Measurements from ENCODE around the gene KIAA0232. TPM values are rescaled to one million over a fixed set of nuclear protein-coding genes. Genes with fewer than 3 reads are reported as not detected.

The KIAA0232 gene
- total RNA-seq, 1 experiment from 2014 or later = 28.5 TPM

DNA sequence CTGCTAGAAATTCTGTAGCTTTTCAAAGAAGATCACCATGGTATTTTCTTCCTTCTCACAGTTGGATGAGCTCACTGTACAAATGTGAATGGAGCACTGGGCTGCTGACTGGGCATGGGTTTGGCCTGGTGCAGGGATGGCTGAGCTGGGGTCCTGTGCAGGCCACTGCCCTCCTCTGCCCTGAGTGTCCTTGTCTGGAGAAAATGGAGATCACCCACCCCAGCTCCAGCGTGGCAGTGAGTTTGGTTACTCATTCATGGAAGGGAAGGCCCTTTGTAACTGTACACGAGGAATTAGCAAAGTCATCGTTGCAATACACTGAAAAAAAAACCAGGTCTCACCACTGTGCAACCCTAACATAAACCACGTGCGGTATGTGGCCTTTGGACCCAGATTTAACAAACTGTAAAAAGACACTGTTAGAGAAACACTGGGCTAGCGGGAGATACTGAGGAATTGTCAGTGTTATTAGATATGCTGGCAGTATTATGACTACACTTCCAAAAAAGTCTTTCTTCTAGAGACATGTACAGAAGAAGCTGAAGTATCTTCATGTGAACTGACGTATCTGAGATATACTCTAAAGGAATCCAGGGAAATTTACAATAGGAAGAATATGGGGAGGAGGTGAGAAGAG, 111.0 kb downstream of the KIAA0232 start:
- H3K27ac ChIP-seq (ENCODE audit: insufficient read length, low read depth, low read length) = no peak overlapping the region
- Mint-ChIP-seq H3K27ac (no peak overlapping the region; a peak in 1 of 7 replicates), H3K27me3 (ENCODE audit: low read depth) (peaks cover 4% of the 10 kb centered on the region; the same call in 1 of the 2 replicates)

More for the DNA sequence above, 111.0 kb downstream of the KIAA0232 start:
- Histone ChIP-seq H3T11ph (ENCODE audit: low read length) (no peak overlapping the region), H3K9me3 (ENCODE audit: control insufficient read depth, low read depth, low read length) (no peaks in the 10 kb centered on the region), H3K18ac (ENCODE audit: insufficient read length, low read depth, low read length) (no peak overlapping the region), H3K4ac (ENCODE audit: low read depth, low read length) (no peak overlapping the region), H4K5ac (ENCODE audit: insufficient read length, low read depth, low read length) (no peak overlapping the region), H3K4me1 (ENCODE audit: insufficient read depth, low read length) (no peaks in the 10 kb centered on the region), H3K23ac (ENCODE audit: insufficient read length, low read depth, low read length) (no peak overlapping the region), H2BK12ac (ENCODE audit: insufficient read length, low read depth, low read length) (no peak overlapping the region), H2BK5ac (ENCODE audit: insufficient read length, low read length) (no peak overlapping the region), H3K79me2 (ENCODE audit: insufficient read depth, low read length) (no peaks in the 10 kb centered on the region), H3K27me3 (ENCODE audit: insufficient read depth, low read length) (no peaks in the 10 kb centered on the region), H2BK20ac (ENCODE audit: low read depth, low read length, poor library complexity, severe bottlenecking) (no peak overlapping the region), H3K56ac (ENCODE audit: insufficient read length, low read depth, low read length) (no peak overlapping the region), H3K4me2 (ENCODE audit: insufficient read depth, insufficient read length, low read length) (no peak overlapping the region), H3K23me2 (ENCODE audit: insufficient read length, low read depth, low read length, poor library complexity, severe bottlenecking) (no peaks in the 10 kb centered on the region), H2BK120ac (ENCODE audit: low read depth, low read length, poor library complexity, severe bottlenecking) (no peak overlapping the region), H2AFZ (ENCODE audit: low read length) (no peak overlapping the region), H3K9ac (ENCODE audit: extremely low read depth, insufficient read length, low read length) (no peak overlapping the region), H2BK15ac (ENCODE audit: low read depth, low read length) (no peak overlapping the region), H3K14ac (ENCODE audit: insufficient read depth, low read length) (no peak overlapping the region), H3K79me1 (ENCODE audit: insufficient read depth, low read depth, low read length, poor library complexity, severe bottlenecking) (no peaks in the 10 kb centered on the region), H4K20me1 (ENCODE audit: control insufficient read depth, insufficient read depth, insufficient read length) (no peaks in the 10 kb centered on the region), H4K8ac (replicated peaks; ENCODE audit: insufficient read length, low read depth, low read length) (no peak overlapping the region), H2AK5ac (ENCODE audit: insufficient read length, low read length) (no peak overlapping the region), H4K91ac (ENCODE audit: insufficient read length, low read depth, low read length) (no peak overlapping the region)
- DNase-seq = no peak
- peaks cover 9 to 11% of the 10 kb centered on the region in 2 experiments; a peak in 4 of 5 replicates for H3K9me3 Mint-ChIP-seq
- no peak overlapping the region for H3K4me3 Mint-ChIP-seq
- TF ChIP-seq, protein P1, sequence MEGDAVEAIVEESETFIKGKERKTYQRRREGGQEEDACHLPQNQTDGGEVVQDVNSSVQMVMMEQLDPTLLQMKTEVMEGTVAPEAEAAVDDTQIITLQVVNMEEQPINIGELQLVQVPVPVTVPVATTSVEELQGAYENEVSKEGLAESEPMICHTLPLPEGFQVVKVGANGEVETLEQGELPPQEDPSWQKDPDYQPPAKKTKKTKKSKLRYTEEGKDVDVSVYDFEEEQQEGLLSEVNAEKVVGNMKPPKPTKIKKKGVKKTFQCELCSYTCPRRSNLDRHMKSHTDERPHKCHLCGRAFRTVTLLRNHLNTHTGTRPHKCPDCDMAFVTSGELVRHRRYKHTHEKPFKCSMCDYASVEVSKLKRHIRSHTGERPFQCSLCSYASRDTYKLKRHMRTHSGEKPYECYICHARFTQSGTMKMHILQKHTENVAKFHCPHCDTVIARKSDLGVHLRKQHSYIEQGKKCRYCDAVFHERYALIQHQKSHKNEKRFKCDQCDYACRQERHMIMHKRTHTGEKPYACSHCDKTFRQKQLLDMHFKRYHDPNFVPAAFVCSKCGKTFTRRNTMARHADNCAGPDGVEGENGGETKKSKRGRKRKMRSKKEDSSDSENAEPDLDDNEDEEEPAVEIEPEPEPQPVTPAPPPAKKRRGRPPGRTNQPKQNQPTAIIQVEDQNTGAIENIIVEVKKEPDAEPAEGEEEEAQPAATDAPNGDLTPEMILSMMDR (conservative IDR thresholded peaks at IDR 0.05) = no peak
- H3K36me3 Mint-ChIP-seq (ENCODE audit: insufficient read depth in 1 of 3, low read depth in 3 of 3) = peaks cover 6 to 9% (median 8%) of the 10 kb centered on the region in 3 experiments; a peak in 5 of 7 replicates
- peaks cover 0 to 10% of the 10 kb centered on the region in 2 experiments; a peak in 3 of 4 replicates for H3K4me1 Mint-ChIP-seq
- no CpG with 5 or more reads among the region's 7 CpGs for WGBS (ENCODE audit: extremely low coverage, insufficient read length, low lambda C conversion rate)

Data from H9 (cell line).